ENCODE measurements around the gene ANKRD28. TPM values are rescaled to one million over a fixed set of nuclear protein-coding genes. Genes with fewer than 3 reads are reported as not detected.
"Not testable (repeated sequence)": the region's sequence is repeated elsewhere in the genome, so short reads cannot be mapped to it uniquely, and the experiment has no call there.

ANKRD28 gene
- total RNA-seq, 1 donor from 2014 or later, result 71.9 TPM

DNA sequence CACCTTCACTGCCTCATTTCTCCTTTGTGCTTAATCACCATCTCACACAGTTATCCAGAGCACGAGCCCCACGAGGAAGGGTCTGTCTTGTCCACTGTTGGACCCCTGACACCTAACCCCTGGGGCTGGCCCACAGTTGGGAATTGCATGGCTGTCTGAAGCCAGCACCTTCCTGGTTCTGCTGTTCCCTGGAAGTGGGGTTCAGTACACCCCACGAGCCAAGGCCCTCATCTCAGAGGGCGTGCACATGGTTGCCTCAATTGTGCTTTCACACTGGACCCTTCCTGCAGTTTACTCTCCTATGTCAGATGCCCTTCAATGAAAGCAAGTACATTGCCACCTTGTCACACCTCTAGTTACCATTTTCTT lies 165.6 kb downstream of the ANKRD28 start:
- ATAC-seq, result no peak
- intact Hi-C loops (cut with DNase I), result no loop called here
- DNase-seq (ENCODE audit: low spot score), result no peak

- intact Hi-C loops (cut with DNase I), result no loop called here
- DNase-seq (ENCODE audit: low spot score), result no peak
- no peak for ATAC-seq
Measured at GRCh38 chr3:15631426-15632211, 166.2 kb downstream of the ANKRD28 start.

DNA sequence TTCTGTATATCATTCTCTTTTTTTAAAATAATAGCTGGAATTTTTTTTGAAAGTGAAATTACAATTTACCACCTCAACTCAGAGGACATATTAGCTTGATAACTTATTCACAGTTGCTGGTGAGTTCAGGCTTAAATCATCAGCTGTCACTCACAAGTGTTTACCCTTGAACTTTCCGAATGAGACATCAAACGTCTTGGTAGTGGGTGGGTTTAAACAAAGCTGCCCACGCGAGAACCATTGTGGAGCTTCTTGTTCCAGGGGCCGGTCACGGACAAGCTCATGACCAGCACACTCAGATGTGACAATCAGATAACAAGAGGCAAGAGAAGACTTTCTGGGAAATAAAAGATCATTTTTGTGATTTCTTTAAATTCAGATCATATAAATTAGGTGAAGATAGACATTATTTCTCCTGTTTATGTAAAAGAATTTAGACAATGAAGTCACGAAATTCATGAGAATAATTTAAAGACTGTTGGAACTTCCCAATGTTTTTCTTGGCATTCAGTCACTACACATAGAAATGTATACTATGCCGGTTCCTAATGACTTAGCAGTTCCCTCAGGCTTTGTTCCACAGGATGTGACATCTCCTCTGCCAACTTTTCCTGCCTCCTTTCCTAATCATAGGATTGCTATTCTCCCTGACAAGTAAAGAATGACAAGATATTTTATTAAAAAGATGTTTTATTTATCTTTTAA lies 167.0 kb downstream of the ANKRD28 start:
- no peak for DNase-seq (ENCODE audit: low spot score)
- intact Hi-C loops (cut with DNase I), result no loop called here
- ATAC-seq, result no peak

- peak; percentile 69 for DNase-seq (ENCODE audit: low spot score)
- intact Hi-C loops (cut with DNase I), result loop anchor here (10.0 kb wide), 1 partner anchor 615 kb away; no protein-coding TSS in a partner anchor
- ATAC-seq, result peak; percentile 93
Measured at GRCh38 chr3:15629860-15630597, 167.8 kb downstream of the ANKRD28 start.

DNA sequence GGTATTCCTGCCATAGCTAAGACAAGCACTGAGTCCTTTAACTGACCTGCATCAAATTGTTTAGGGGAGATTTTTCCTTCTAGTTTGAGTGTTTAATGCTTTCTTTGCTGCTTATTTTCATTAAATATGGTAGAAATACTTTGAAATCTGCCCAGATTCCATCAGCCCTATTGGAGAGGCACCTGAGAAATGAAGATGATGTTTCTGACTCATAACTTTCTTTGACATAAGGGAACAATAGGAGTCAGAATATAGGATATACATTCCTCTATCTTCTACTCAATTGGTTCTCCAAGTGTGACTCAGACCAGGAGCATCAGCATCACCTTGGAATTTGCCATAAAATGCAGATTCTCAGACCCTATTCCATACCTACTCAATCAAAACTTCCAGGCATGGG lies 168.8 kb downstream of the ANKRD28 start:
- intact Hi-C loops (cut with DNase I), result loop anchor here (10.0 kb wide), 1 partner anchor 616 kb away; no protein-coding TSS in a partner anchor
- DNase-seq (ENCODE audit: low spot score), result no peak
- ATAC-seq, result no peak

- intact Hi-C loops (cut with DNase I), result loop anchor here (10.0 kb wide), 1 partner anchor 621 kb away; no protein-coding TSS in a partner anchor
- DNase-seq (ENCODE audit: low spot score), result no peak
- ATAC-seq, result no peak
Measured at GRCh38 chr3:15623535-15624440, 174.0 kb downstream of the ANKRD28 start.

GRCh38 chr3:15619659-15620464 lies 177.9 kb downstream of the ANKRD28 start:
- intact Hi-C loops (cut with DNase I), result loop anchor here (10.0 kb wide), 1 partner anchor 625 kb away; no protein-coding TSS in a partner anchor
- DNase-seq (ENCODE audit: low spot score), result not testable (repeated sequence)

More at GRCh38 chr3:15619659-15620464, 177.9 kb downstream of the ANKRD28 start:
- ATAC-seq, result not testable (repeated sequence)

Small RNAs within 50 kb of the gene (microRNA-seq; reads per million reads assigned to microRNA genes)
- gene MIR3134, result not detected

Other genes starting within 250 kb of the ANKRD28 start
- gene HACL1, start 196.4 kb downstream of the ANKRD28 start, total RNA-seq, result 25.3 TPM
- gene BTD, start 196.2 kb downstream of the ANKRD28 start, total RNA-seq, result 22.5 TPM

All from sciatic nerve (tissue), 2 donors.